Fibroblast of peridontal ligament (primary cell): ENCODE measurements around the gene EFCAB8.
"Not testable (repeated sequence)": the region's sequence is repeated elsewhere in the genome, so short reads cannot be mapped to it uniquely, and the experiment has no call there.

Experiments
- DNase-seq: peaks from one replicate; pipeline ENCODE4 v3.0.0-alpha.2; 2010; ENCODE audit errors: extremely low read depth

EFCAB8 gene

DNA sequence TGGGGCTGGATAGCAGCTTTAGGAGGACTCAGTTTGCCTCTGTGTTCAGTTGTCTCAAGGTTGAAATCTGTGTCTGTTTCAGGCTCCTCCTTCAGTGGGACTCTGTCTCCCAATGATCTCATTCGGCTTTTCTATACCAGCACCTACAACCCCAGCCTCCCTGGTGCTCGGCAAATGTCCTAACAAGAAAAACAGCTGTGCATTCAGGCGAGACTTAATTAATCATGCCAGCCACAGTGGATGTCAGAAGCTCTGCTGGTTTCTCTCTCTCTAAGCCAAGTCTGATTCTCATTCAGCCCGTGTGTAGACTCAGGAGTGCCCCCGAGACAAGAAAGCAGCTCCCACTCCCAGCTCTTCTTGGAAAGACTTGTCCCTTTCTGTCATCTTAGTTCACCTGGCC is 98.7 kb downstream of the EFCAB8 start:
- no peak for DNase-seq

DNA sequence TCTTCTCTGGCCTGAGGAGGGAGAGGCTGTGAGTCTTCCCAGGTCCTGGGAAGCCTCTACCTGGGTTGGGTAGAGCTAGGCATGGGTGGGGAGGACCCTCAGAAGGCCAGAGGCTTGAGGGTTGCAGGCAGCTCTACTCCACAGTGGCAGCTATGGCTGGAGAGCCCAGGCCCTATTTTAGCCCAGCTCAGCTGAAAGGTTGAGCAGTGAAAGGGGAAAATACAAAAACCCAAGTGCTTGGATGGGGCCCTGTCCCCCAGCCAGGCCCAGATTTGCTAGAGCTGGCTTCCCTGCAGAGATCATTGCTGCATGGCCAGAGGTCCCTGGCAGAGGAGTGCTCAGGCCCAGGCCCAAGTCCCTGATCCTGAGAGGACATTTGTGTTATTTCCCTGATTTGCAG is 99.9 kb downstream of the EFCAB8 start:
- DNase-seq: no peak

DNA sequence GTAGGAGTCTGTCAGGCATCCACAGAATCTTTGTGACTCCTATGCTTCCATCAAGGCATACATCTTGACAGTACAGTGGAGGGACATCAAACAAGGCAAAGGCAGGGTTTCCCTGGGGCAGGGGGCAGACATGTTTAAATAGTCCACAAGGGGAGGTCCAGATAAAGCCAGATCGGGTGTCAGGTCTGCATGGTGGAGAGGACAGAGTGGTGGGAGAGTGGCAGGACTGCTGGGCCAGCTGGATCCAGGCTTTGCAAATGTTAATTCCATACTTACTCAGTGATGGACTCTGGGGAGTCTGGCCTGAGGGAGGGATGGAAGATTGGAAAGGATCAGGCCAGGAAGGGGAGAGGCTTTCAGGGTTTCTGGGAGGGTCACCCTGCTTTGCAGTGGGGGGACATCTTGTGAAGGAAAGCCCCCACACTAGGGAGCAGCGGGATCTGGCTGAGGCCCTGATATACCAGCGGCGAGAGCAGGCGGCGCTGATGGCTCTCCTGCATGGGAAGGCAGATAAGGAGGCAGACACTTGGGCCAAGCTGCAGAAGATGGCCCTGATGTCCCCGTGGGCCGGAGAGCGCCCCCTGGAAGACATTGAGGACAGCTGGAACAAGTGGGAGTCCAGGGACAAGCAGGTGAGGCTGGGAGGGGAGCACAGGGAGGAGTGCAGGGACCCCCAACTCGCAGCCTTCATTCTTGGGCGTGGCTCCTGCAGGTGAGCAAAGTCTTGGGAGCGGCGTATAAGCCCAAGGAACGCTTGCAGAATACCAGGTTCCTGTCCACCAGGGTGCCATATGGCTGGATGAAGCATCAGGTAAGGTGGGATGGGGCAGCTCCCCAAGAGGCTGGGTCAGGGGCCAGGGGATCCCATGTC is 100.9 kb downstream of the EFCAB8 start:
- no peak for DNase-seq

DNA sequence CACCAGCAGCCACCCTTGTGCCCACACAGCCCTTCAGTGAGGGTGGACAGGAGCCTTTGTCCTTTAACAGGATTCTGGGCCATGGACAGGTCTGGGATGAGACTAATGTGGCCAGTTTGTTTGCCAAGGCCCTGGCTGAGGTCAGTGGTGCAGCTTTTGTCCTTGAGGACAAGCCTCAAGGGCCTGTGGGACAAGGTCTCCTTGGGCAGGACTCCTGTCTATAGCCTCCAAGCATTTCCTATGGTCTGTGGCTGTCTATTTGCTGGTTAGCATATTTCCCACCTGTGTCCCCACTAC is 101.4 kb downstream of the EFCAB8 start:
- no peak for DNase-seq

- DNase-seq: no peak
Observed at GRCh38 chr20:32960849-32961731, 102.4 kb downstream of the EFCAB8 start.

DNA sequence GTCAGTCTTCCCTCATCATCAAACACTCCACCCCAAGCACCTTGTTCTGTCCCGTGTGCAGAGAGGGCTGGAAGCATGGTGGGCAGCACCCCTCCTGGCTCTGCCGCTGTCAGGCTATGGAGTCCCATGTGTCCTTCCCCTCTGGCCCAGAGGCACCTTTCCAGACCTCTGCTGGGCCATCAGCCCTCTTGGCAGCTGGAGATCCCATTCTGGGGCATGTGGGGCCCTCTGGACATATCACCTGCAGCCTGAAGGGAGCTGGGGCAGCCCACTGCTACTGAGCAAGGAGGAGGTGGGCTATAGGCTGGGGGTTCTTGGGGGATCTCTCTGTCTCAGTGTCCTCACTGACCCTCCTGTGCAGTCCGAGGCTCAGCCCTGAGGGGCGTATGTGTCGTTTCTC is 103.3 kb downstream of the EFCAB8 start:
- DNase-seq: no peak

DNA sequence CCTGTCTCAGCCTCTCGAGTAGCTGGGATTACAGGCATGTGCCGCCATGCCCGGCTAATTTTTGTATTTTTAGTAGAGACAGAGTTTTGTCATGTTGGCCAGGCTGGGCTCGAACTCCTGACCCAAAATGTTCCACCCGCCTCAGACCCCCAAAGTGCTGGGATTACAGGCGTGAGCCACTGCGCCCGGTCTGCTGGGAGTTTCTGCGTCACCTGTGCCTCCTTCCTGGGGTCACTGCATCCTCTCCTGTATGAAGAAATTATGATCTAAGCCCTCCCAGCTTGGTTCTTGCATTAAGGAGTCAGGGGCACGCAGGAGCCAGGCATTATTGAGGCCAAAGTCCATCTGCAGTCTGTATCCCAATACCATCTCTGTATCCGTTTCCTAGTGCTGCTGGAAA is 103.9 kb downstream of the EFCAB8 start:
- DNase-seq: not testable (repeated sequence)

- DNase-seq: no peak
Observed at GRCh38 chr20:32963176-32963575, 104.5 kb downstream of the EFCAB8 start.

- DNase-seq: no peak
Observed at GRCh38 chr20:32964575-32964974, 105.9 kb downstream of the EFCAB8 start.

DNA sequence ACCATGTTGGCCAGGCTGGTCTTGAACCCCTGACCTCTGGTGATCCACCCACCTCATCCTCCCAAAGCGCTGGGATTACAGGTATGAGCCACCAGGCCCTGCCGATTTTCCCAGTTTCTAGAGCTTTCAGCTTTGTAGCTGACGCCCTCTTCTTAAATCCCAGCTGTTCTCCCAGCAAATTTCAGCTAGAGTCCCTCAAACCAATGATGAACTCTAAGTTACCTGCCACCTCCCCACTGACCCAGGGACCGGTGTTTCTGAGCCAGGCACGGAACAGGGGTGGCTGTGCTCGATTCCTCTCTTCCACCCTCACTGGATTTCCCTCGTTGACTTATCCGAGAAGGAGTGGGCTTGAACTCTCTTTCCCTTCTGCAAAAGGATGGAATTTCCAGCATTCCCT is 106.4 kb downstream of the EFCAB8 start:
- no peak for DNase-seq

DNA sequence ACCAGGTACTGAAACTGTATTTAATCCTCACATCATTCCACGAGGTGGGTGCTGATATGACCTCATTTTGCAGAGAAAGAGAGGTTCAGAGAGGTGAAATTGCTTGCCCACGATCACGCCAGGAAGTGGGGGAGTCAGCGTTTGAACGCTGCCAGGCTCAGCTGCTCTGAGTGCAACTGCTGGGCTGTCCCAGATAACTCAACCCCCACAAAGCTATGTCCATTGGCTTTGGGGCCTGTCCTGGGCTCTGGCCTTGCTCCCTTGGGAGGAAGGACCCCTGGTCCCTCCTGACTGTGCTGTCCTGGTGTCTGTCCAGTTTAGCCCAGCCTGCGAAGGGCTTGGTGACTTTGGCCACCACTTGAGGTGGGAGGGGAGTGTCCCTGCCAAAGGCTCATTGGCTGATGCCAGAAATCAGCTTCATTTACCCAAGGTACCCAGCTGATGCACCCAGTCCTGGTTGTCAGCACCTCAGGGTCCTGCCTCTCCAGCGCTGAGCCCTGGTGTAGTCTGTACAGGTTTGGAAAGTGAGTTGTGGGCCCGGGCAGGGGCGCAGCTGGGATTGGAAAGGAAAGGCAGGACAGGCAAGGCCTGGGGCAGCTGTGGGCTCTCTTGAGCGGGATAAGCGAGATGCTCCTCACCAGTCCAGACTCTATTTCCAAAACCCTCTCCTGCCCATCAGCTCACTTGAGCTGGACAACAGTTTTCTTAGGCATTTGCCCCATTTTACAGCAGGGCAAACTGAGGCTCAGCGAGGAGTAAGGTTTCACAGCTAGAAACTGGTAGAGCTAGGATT is 107.1 kb downstream of the EFCAB8 start:
- no peak for DNase-seq

DNA sequence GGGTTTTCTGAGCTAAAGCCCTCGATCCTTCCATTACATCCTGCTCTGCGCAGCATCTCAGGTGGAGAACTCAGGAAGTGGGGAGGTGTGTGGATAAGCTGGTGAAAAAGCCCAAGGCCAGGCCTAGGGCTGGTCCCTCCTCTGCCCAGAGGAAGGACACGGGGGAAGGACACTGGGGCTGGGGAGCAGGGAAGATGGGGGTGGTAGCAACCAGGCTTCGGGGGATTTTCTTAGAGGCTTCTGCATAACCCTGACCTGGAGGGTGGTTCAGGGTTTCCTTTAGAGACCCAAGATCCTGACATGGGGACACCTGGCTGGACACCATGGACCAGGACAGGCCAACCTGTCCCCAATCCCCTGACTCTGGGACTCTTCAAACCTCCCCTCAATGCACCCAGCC is 107.7 kb downstream of the EFCAB8 start:
- no peak for DNase-seq

DNA sequence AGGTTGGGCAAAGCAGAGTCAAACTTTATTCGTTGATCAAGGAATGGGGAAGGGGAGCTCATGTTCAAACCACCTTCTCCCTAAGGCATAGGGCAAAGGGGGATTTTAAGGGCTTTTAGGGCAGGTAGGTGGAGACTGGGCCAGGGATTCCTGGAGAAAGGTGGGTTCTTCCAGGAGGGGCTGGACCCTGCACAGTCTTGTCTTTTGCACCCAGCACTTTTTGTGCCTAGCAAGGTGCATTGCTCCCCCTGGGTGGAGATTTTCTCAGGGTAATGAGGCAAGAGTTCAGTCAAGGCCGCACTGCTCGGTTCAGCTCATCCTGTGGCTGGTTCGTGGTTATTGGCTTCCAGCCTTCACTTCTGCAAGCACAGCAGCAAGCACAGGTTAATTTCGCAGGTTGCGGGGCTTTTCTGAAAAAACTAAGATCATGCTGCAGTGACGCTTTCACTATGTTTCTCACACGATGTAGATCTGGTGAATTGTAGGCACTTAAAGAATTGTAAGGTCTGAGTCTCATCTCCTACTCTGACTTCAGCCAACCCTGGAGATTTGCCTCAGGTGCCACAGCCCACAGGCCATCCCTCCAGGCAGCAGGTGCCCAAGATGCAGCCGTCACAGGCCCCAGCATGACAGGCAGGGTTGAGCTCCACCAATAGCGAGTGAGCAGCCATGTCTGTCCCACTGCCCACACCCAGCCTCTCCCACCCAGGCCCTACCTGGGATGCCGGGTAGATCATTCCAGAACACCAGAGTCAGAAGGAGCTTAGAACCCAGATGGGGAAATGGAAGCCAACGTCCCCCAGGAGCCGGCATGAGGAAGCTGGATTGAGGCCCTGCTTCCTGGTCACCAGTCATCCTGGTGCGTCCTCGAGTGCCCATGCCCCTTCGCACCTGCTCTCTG is 108.4 kb downstream of the EFCAB8 start:
- DNase-seq: no peak

DNA sequence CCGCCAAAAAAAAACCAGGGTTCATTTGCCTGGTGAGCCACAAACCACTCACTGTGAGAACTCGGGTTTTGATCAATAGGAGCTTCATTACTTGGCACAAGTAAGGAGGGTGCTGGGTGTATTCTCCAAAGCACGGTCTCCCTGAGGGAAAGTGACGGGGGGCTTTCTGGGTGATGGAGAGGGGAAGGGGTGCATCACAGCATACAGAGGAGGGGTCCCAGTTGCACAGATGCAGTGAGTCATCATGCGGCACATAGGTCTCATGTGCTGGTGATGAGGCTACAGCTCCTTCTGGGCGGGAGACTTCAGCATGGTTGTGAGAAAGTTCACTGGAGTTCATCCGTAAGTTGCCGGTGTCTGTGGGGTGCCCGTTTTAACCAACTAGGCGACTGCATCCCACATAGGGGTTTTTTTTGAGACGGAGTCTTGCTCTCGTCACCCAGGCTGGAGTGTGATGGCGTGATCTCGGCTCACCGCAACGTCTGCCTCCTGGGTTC is 109.3 kb downstream of the EFCAB8 start:
- DNase-seq: no peak

DNA sequence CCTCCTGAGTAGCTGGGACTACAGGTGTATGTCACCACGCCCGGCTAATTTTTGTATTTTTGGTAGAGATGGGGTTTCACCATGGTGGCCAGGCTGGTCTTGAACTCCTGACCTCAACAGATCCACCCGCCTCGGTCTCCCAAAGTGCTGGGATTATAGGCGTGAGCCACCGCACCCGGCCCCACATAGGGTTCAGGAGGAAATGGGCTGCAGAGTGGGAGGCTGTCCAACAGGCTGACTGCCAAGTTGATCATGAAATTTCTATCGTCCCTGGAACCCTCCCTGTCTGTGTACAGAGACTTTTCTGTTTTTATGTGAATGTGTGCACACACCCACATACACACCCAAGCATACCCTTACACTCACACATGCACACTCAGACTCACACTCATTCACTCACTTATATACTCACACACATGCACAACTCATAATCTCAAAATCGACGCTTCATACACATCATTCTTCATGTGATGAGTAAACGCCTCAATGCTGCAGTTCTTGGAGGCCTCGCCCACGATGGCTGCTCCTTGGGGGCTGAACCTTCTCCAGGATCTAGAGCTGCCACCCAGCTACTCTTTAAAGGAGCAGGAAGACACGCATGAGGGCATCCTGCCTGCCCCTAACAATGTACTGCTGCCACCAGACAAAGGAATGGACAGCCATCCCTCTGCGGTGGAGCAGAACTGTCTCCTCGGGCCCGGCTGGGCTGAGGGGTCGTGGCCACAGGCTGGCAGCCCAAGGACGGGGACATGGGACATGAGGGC is 109.9 kb downstream of the EFCAB8 start:
- no peak for DNase-seq

DNA sequence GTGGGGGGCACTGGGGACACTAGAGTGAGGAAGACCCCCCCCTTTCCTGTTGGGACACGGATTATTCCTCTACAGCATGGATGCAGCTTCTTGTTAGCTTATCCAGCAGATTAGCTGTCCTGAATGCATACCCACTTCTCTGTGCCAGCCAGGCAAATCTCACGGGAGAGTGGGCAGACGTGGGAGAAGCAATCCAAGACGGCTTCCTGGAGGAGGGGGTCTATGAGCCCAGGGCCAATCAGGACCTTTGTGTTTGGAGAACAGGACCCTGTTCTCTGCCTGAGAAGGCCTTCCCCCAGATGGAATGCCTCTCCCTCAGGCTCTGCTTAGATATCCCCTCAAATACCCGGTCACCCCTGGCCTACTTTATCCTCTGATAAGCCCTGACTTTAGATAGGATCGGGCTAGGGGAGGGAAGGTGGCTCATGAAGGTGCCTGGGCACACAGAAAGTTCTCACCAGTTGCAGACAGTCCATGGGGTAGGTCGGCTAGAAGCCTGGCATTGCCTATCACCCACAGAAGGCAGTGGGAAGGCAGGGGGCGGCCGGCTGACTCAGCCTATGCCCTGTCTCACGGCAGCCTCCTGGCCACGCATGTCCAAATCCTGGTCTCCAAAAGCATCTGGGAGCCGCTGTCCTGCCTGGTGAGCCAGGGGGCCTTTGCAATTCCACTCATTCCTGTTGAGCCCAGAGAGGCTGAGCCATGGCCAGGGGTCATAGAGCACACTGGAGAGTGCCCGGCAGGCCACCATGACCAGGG is 110.8 kb downstream of the EFCAB8 start:
- DNase-seq: no peak

DNA sequence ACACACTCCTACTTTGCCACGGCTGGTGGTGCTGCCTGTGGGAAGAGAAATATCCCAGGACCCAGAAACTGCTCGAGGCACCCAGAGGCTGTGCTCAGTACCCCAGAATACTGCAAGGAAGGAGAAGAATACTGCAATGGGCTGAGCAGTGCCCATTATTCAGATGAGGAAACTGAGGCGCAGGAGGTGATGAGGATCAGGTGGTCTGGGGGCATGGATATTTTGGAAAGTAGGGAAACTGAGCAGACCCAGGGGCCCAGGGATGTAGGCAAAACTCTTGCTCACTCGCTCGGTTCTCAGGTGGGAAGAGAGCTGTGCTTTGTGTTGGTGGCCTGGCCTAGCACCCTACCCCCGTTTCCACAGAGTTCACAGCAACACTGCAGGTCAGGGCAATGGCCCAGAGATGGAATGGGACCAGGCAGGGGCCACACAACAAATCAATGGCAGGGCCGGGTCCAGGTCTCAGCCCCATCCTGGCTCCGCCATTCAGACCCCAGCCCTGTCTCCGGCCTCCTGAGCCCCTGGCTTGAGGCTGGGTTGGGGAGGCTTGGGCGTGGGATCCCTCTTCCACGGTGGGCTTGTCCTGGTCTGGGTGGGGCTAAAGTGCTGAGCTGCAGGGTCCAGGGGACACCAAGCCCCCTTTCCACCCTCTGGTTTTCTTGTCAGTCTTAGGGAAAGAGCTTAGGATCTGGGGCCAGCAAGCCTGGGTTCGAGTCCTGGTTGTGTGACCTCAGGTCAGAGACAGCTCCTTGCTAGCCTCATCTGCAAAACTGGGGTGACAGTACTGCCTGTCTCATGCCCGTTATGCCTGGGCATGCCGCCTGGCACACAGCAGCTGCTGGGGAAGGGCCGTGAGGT is 111.6 kb downstream of the EFCAB8 start:
- no peak for DNase-seq

- DNase-seq: no peak
Observed at GRCh38 chr20:32970973-32971300, 112.2 kb downstream of the EFCAB8 start.

DNA sequence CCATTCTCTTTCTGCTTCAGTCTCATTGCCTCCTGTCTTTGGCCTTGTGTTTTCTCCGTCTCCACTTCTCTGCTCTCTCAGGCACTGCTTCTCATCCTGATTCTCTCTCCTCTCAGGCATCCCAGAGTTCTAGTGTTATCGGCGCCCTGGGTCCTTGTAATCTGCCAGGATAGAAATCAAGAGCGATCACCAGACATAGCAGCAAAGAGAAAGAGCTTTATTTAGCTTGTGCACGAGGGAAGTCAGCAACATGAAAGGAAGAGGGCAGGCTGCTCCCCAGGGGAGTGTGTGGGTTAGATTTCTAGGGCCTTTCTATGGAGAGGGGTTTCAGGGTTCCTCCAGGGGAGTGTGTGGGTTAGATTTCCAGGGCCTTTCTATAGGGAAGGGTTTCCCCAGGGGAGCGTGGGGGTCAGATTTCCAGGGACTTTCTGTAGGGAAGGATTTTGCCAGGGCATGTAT is 113.0 kb downstream of the EFCAB8 start:
- peak; percentile 2 for DNase-seq
